Measurements from ENCODE around the gene UBE2I. TPM values are rescaled to one million over a fixed set of nuclear protein-coding genes. Genes with fewer than 3 reads are reported as not detected.
A peak's percentile ranks its signal among the peaks of the same experiment; 100 is the strongest.

UBE2I gene
- total and polyA plus RNA-seq, 2 donors (not counting 1 experiment from before 2014, with no cell fraction given) = 152 to 265 TPM

GRCh38 chr16:1342526-1343427 is 33.3 kb downstream of the UBE2I start:
- Histone ChIP-seq H3K4me3 (ENCODE audit: control extremely low read depth in 1 of 5, extremely low read depth in 1 of 5, insufficient read depth in 1 of 5, low read depth in 2 of 5, low read length in 4 of 5) (peak overlapping the region in 4 of 5 experiments; percentile 38 to 68 (median 44)), H3K4me2 (replicated peaks; ENCODE audit: low read depth, low read length, poor library complexity, severe bottlenecking) (peak overlapping the region; percentile 95), H3K79me2 (ENCODE audit: control insufficient read depth, insufficient read depth, low read length) (no peaks in the 10 kb centered on the region), H3K27me3 (replicated peaks in 1 of 4; ENCODE audit: control extremely low read depth in 1 of 4, control insufficient read depth in 3 of 4, insufficient read depth in 4 of 4, low read length in 3 of 4) (no peaks in the 10 kb centered on the region), H3K9ac (ENCODE audit: low read length) (peak overlapping the region; percentile 59), H3K36me3 (replicated peaks in 1 of 2; ENCODE audit: control extremely low read depth in 1 of 2, control insufficient read depth in 1 of 2, extremely low read depth in 1 of 2, insufficient read depth in 2 of 2, low read length in 1 of 2) (peaks cover 0 to 1% of the 10 kb centered on the region in 2 experiments), H3K4me1 (ENCODE audit: control insufficient read depth in 2 of 2, insufficient read depth in 2 of 2, low read length in 2 of 2) (peaks cover 16 to 30% of the 10 kb centered on the region in 2 donors), H3K9me3 (ENCODE audit: control extremely low read depth in 1 of 3, control insufficient read depth in 2 of 3, insufficient read depth in 1 of 3, low read length in 2 of 3) (peaks cover 0 to 3% (median 0%) of the 10 kb centered on the region in 3 donors), H4K20me1 (ENCODE audit: control insufficient read depth, insufficient read depth, low read length, poor library complexity, severe bottlenecking) (peaks cover 16% of the 10 kb centered on the region), H3K27ac (ENCODE audit: low read length in 2 of 2) (peak overlapping the region in 1 of 2 donors; percentile 42), H2AFZ (ENCODE audit: insufficient read depth, low read depth, low read length, poor library complexity, severe bottlenecking) (peak overlapping the region; percentile 45)
- DNase-seq (peak; percentile 98), ATAC-seq (ENCODE audit: low read depth) (peak; percentile 86)
- H3K4me3 Mint-ChIP-seq = peak overlapping the region; percentile 86
- CTCF ChIA-PET = interaction anchor here (0.6 to 1.6 kb wide), 6 partner anchors 10 to 42 kb away, joined by 3 to 8 read pairs (median 4); no protein-coding TSS in a partner anchor
- peak overlapping the region; percentile 91 for H3K27ac Mint-ChIP-seq
- POLR2A ChIA-PET = interaction anchor here (0.6 to 2.0 kb wide), 7 partner anchors 8 to 78 kb away, joined by 3 to 11 read pairs (median 4); partner anchors contain the start of genes UBE2I and UQCC4
- WGBS (ENCODE audit: insufficient coverage) = 0% methylated on average over 41 of the region's 49 CpGs
- no peaks in the 10 kb centered on the region for H3K9me3 Mint-ChIP-seq (ENCODE audit: insufficient read depth)
- TF ChIP-seq, protein P1, sequence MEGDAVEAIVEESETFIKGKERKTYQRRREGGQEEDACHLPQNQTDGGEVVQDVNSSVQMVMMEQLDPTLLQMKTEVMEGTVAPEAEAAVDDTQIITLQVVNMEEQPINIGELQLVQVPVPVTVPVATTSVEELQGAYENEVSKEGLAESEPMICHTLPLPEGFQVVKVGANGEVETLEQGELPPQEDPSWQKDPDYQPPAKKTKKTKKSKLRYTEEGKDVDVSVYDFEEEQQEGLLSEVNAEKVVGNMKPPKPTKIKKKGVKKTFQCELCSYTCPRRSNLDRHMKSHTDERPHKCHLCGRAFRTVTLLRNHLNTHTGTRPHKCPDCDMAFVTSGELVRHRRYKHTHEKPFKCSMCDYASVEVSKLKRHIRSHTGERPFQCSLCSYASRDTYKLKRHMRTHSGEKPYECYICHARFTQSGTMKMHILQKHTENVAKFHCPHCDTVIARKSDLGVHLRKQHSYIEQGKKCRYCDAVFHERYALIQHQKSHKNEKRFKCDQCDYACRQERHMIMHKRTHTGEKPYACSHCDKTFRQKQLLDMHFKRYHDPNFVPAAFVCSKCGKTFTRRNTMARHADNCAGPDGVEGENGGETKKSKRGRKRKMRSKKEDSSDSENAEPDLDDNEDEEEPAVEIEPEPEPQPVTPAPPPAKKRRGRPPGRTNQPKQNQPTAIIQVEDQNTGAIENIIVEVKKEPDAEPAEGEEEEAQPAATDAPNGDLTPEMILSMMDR (IDR thresholded peaks at IDR 0.05) = peak; percentile 23
- no peak for TF ChIP-seq EZH2 (IDR thresholded peaks at IDR 0.05; ENCODE audit: borderline replicate concordance, insufficient read depth, low read depth, low read length, poor library complexity, severe bottlenecking)
- no peaks in the 10 kb centered on the region for H3K27me3 Mint-ChIP-seq
- intact Hi-C loops (cut with micrococcal nuclease) = loop anchor here (1.0 to 10.0 kb wide), 6 partner anchors 9 to 440 kb away; partner anchors contain the start of genes BAIAP3, CRAMP1, GNPTG and IFT140
- H3K4me1 Mint-ChIP-seq = peaks cover 23% of the 10 kb centered on the region

Measured in B cell (primary cell).